ENCODE results near the gene IFNL3.

IFNL3 gene

DNA sequence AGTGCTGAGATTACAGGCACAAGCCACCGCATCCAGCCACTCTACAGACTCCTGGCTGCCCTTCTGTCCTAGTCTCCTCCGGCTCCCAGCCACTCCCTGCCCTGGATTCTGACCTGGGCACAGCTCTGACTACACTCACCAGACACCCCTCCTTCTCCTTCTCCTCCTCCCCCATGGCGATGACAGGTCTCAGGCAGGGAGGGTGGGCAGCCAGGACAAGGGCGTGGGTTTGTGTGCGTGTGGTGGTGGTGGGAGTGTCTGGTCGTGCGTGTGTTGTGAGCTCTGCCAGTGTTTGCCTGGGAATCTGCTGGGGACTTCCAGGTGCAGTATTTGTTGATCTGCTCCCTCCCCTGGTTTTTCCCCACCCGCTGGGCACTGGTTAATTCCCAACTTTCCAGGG is 51.0 kb downstream of the IFNL3 start:
- DNase-seq (ENCODE audit: low read depth): no peak
